ENCODE results near the gene OSTN.
"Not testable (repeated sequence)": the region's sequence is repeated elsewhere in the genome, so short reads cannot be mapped to it uniquely, and the experiment has no call there.

The OSTN gene

GRCh38 chr3:191239407-191240031 lies 40.5 kb downstream of the OSTN start:
- TF ChIP-seq POLR2A (IDR thresholded peaks at IDR 0.05; ENCODE audit: low read length) (no peak), GATA1 (IDR thresholded peaks at IDR 0.05; ENCODE audit: low read depth, low read length) (no peak)
- no peak for DNase-seq

- DNase-seq, result no peak
- TF ChIP-seq GATA1 (IDR thresholded peaks at IDR 0.05; ENCODE audit: low read depth, low read length), result no peak
- TF ChIP-seq POLR2A (IDR thresholded peaks at IDR 0.05; ENCODE audit: low read length), result no peak
Observed at GRCh38 chr3:191240486-191240885, 41.4 kb downstream of the OSTN start.

GRCh38 chr3:191244242-191244867 lies 45.3 kb downstream of the OSTN start:
- DNase-seq, result peak in 1 of 2 experiments; percentile 1
- no peak for TF ChIP-seq POLR2A (IDR thresholded peaks at IDR 0.05; ENCODE audit: low read length)
- no peak for TF ChIP-seq GATA1 (IDR thresholded peaks at IDR 0.05; ENCODE audit: low read depth, low read length)

- DNase-seq, result not testable (repeated sequence)
Observed at GRCh38 chr3:191246034-191246433, 47.0 kb downstream of the OSTN start.

- no peak for DNase-seq
- no peak for TF ChIP-seq GATA1 (IDR thresholded peaks at IDR 0.05; ENCODE audit: low read depth, low read length)
- TF ChIP-seq POLR2A (IDR thresholded peaks at IDR 0.05; ENCODE audit: low read length), result no peak
Observed at GRCh38 chr3:191246630-191247029, 47.6 kb downstream of the OSTN start.

GRCh38 chr3:191253089-191253799 lies 54.2 kb downstream of the OSTN start:
- TF ChIP-seq GATA1 (IDR thresholded peaks at IDR 0.05; ENCODE audit: low read depth, low read length), result no peak
- TF ChIP-seq POLR2A (IDR thresholded peaks at IDR 0.05; ENCODE audit: low read length), result no peak
- no peak for DNase-seq

GRCh38 chr3:191254098-191254873 lies 55.2 kb downstream of the OSTN start:
- no peak for DNase-seq

DNA sequence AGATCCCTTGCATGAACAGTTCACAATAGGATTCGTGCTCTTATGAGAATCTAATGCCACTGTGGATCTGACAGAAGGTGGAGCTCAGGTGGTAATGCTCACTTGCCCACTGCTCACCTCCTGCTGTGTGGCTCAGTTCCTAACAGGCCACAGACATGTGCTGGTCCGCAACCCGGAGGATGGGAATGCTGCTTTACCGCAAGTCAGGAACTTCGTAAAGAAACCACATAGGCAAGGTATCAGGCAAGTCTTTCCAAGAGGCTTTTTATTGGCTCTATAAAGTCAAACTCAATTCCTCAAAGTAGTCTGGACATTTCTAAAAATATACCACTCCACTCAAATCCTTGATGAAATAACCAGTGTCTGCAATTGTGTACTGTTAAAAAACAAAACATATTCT lies 56.1 kb downstream of the OSTN start:
- no peak for DNase-seq
- TF ChIP-seq POLR2A (IDR thresholded peaks at IDR 0.05; ENCODE audit: low read length) (no peak), GATA1 (IDR thresholded peaks at IDR 0.05; ENCODE audit: low read depth, low read length) (no peak)

More at GRCh38 chr3:191254098-191254873, 55.2 kb downstream of the OSTN start:
- TF ChIP-seq GATA1 (IDR thresholded peaks at IDR 0.05; ENCODE audit: low read depth, low read length), result no peak
- TF ChIP-seq POLR2A (IDR thresholded peaks at IDR 0.05; ENCODE audit: low read length), result no peak

DNA sequence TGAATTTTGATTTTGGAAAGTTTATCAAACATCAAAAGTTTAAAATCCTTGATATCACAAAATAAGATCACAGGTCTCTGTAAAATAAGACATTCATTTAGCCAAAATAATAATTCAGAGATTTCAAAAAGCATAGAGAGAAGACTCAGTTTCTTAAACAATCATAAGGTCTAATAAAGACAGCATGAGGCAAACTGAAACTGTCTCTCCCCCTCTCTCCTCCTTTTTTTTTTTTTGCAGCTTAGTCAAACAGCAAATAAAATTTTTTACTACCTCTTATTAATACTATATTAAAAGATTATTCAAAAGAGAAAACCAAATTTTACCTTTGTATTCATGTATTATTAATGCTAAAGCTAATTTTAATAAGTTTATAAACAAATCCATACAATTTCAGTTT lies 57.4 kb downstream of the OSTN start:
- TF ChIP-seq GATA1 (IDR thresholded peaks at IDR 0.05; ENCODE audit: low read depth, low read length), result no peak
- TF ChIP-seq POLR2A (IDR thresholded peaks at IDR 0.05; ENCODE audit: low read length), result no peak

GRCh38 chr3:191257286-191257685 lies 58.2 kb downstream of the OSTN start:
- DNase-seq, result no peak
- TF ChIP-seq POLR2A (IDR thresholded peaks at IDR 0.05; ENCODE audit: low read length) (no peak), GATA1 (IDR thresholded peaks at IDR 0.05; ENCODE audit: low read depth, low read length) (no peak)

More for the DNA sequence above, 57.4 kb downstream of the OSTN start:
- no peak for DNase-seq

GRCh38 chr3:191259486-191259885 lies 60.4 kb downstream of the OSTN start:
- no peak for DNase-seq
- TF ChIP-seq POLR2A (IDR thresholded peaks at IDR 0.05; ENCODE audit: low read length) (no peak), GATA1 (IDR thresholded peaks at IDR 0.05; ENCODE audit: low read depth, low read length) (no peak)

DNA sequence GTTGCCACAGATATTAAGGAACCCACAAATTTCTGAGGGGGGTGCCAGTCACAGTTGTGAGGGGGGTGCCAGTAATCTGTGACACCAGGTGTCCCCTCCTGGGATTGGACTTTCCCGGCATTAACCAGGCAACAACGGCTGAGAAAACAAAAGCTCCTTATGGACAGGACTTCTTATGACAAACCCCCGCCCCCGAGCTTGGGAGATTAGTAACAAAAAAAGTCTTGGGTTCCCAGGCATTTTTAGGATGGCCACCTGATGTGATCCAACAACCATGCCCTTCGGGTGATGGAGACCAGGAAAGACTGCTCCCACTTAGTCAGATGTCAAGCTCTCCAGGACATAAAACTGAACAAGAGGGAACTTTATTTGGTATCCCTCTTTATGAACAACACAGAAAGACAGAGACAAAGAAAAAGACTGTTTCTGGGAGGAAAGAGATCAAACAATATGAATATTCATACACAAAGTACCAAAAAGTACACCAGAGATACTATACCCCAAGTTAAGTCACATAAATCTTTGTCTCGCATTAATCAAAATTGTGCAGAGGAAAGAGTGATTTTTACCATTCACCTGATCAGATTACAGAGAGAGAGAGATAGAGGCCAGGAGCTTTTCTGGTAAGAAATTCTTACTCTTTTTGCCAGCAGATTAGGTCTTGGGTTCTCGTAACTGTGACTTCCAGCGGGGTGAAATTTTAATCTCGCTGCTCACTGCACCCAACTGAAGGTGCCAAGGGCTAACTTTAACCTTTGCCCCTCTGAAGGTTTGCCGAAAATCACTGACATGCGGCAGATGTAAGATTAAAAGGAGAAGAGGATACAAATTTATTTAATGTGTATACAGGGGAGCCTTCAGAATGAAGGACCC lies 61.6 kb downstream of the OSTN start:
- DNase-seq, result no peak

GRCh38 chr3:191261304-191261638 lies 62.2 kb downstream of the OSTN start:
- no peak for TF ChIP-seq POLR2A (IDR thresholded peaks at IDR 0.05; ENCODE audit: low read length)
- TF ChIP-seq GATA1 (IDR thresholded peaks at IDR 0.05; ENCODE audit: low read depth, low read length), result no peak
- no peak for DNase-seq

More for the DNA sequence above, 61.6 kb downstream of the OSTN start:
- TF ChIP-seq POLR2A (IDR thresholded peaks at IDR 0.05; ENCODE audit: low read length) (no peak), GATA1 (IDR thresholded peaks at IDR 0.05; ENCODE audit: low read depth, low read length) (no peak)
